ENCODE measurements around the gene ABCC11.
A peak's percentile ranks its signal among the peaks of the same experiment; 100 is the strongest.

Gene ABCC11

DNA sequence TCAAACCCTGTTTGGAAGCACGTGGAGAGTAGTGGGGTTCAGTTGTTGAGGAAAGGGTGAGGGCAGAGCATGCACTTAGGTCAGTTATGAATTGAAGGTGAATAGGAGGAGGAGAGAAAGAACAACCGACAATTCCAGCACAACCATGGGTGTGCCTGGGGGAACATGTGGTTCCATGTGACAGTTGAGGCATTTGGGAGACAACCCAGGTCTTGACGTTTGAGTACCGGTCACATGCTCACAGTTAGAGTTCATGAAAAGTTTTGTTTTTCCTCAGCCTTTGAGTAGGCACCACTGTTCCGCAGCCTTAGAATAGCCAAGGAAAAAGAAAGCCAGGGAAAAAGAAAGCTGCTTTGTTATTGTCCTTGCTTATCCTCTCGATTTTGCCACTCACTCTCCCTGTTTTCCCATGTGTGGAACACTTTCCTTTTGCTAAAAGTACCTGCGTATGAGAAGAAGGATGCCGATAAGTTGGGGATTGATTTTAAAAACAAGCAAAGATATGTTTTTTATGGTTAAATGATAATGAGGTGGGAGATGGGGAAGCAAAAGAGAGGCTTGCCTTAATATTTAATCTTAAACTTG is 25.6 kb upstream of the ABCC11 start:
- TF ChIP-seq, protein P1, sequence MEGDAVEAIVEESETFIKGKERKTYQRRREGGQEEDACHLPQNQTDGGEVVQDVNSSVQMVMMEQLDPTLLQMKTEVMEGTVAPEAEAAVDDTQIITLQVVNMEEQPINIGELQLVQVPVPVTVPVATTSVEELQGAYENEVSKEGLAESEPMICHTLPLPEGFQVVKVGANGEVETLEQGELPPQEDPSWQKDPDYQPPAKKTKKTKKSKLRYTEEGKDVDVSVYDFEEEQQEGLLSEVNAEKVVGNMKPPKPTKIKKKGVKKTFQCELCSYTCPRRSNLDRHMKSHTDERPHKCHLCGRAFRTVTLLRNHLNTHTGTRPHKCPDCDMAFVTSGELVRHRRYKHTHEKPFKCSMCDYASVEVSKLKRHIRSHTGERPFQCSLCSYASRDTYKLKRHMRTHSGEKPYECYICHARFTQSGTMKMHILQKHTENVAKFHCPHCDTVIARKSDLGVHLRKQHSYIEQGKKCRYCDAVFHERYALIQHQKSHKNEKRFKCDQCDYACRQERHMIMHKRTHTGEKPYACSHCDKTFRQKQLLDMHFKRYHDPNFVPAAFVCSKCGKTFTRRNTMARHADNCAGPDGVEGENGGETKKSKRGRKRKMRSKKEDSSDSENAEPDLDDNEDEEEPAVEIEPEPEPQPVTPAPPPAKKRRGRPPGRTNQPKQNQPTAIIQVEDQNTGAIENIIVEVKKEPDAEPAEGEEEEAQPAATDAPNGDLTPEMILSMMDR (IDR thresholded peaks at IDR 0.05; ENCODE audit: low read length, missing control alignments): no peak
- DNase-seq (ENCODE audit: low read depth): no peak

GRCh38 chr16:48271728-48272127 is 24.4 kb upstream of the ABCC11 start:
- no peak overlapping the region for H3K4me3 ChIP-seq (replicated peaks; ENCODE audit: low read depth, low read length)
- TF ChIP-seq, protein P1 (IDR thresholded peaks at IDR 0.05; ENCODE audit: low read length, missing control alignments): peak; percentile 18
- peak; percentile 33 for DNase-seq (ENCODE audit: low read depth)

More for the DNA sequence above, 25.6 kb upstream of the ABCC11 start:
- H3K4me3 ChIP-seq (replicated peaks; ENCODE audit: low read depth, low read length): no peak overlapping the region

- TF ChIP-seq, protein P1 (IDR thresholded peaks at IDR 0.05; ENCODE audit: low read length, missing control alignments): no peak
- no peak for DNase-seq (ENCODE audit: low read depth)
Measured at GRCh38 chr16:48269011-48269410, 21.7 kb upstream of the ABCC11 start.

GRCh38 chr16:48262631-48263030 is 15.3 kb upstream of the ABCC11 start:
- no peak for DNase-seq (ENCODE audit: low read depth)
- no peak overlapping the region for H3K4me3 ChIP-seq (replicated peaks; ENCODE audit: low read depth, low read length)
- TF ChIP-seq, protein P1 (IDR thresholded peaks at IDR 0.05; ENCODE audit: low read length, missing control alignments): no peak

More at GRCh38 chr16:48269011-48269410, 21.7 kb upstream of the ABCC11 start:
- no peak overlapping the region for H3K4me3 ChIP-seq (replicated peaks; ENCODE audit: low read depth, low read length)

GRCh38 chr16:48261569-48261968 is 14.2 kb upstream of the ABCC11 start:
- TF ChIP-seq, protein P1 (IDR thresholded peaks at IDR 0.05; ENCODE audit: low read length, missing control alignments): no peak
- DNase-seq (ENCODE audit: low read depth): no peak
- H3K4me3 ChIP-seq (replicated peaks; ENCODE audit: low read depth, low read length): no peak overlapping the region

DNA sequence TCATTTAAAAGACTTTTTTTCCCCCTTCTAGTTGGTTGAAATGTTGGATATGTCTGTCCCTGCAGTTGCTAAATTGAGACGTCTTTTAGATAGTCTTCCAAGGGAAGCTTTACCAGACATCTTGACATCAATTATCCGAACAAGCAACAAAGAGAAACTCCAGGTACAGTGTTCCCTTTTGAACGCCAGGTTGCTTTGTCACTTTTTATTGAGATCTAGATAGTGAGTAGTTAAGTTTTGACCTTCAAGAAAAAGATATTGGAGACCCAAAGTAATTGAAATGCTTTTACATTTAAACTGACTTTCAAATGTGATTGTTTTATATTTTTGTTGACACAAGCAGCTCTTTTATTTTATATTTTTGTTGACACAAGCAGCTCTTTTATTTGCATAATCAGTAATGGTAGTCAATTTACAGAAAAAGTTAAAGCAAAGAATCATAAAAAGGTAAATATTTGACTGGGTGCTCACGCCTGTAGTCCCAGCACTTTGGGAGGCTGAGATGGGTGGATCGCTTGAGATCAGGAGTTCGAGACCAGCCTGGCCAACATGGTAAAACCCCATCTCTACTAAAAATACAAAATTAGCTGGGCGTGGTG is 9.3 kb upstream of the ABCC11 start:
- no peak for DNase-seq (ENCODE audit: low read depth)
- H3K4me3 ChIP-seq (replicated peaks; ENCODE audit: low read depth, low read length): no peak overlapping the region
- TF ChIP-seq, protein P1 (IDR thresholded peaks at IDR 0.05; ENCODE audit: low read length, missing control alignments): no peak

DNA sequence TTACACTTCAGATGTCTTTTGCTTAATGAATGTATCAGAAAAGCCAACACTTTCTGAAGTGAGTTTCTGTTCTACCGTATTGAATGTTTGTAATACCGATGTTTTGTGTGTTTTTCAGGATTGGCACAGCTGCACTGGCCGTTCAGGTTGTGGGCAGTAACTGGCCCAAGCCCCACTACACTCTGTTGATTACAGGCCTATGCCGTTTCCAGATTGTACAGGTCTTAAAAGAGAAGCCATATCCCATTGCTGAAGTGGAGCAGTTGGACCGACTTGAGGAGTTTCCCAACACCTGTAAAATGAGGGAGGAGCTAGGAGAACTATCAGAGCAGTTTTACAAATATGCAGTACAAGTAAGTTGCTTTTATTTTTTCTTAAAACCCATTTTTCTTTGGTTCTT is 4.7 kb upstream of the ABCC11 start:
- no peak overlapping the region for H3K4me3 ChIP-seq (replicated peaks; ENCODE audit: low read depth, low read length)
- TF ChIP-seq, protein P1 (IDR thresholded peaks at IDR 0.05; ENCODE audit: low read length, missing control alignments): no peak
- no peak for DNase-seq (ENCODE audit: low read depth)
